ENCODE data around the gene RIPK1. TPM values are rescaled to one million over a fixed set of nuclear protein-coding genes. Genes with fewer than 3 reads are reported as not detected.
"Not testable (repeated sequence)": the region's sequence is repeated elsewhere in the genome, so short reads cannot be mapped to it uniquely, and the experiment has no call there.

Gene RIPK1
- 18.8 TPM for polyA plus RNA-seq (2013, experiment 1 of 2)
- polyA plus RNA-seq (2013, experiment 2 of 2) = 19.8 TPM

GRCh38 chr6:3068329-3069214 lies at the start of gene RIPK1:
Gene RIPK1, plus strand, starts transcription at chr6:3068494. Its CDS starts 8,330 bp downstream, at chr6:3076824.
- H3K23ac ChIP-seq (ENCODE audit: low read length) = no peak within 1 kb of the TSS
- peak within 1 kb of the TSS; percentile 60 for H3K4ac ChIP-seq (ENCODE audit: low read depth, low read length)
- WGBS (ENCODE audit: extremely low coverage, insufficient coverage, low lambda C conversion rate) = no CpG with 5 or more reads among the region's 112 CpGs
- H3K36me3 ChIP-seq (ENCODE audit: control insufficient read depth, insufficient read depth, low read length) = no peaks in the 10 kb centered on the region
- peak within 1 kb of the TSS; percentile 94 for H3K56ac ChIP-seq (ENCODE audit: low read length)
- H3K18ac ChIP-seq (ENCODE audit: low read length) = peak within 1 kb of the TSS; percentile 97
- H3K4me1 ChIP-seq (ENCODE audit: control insufficient read depth, low read depth, low read length) = no peaks in the 10 kb centered on the region
- H2AK5ac ChIP-seq (ENCODE audit: low read length) = no peak within 1 kb of the TSS
- H3K79me1 ChIP-seq (ENCODE audit: low read length) = peaks cover 6% of the 10 kb centered on the region
- peak within 1 kb of the TSS; percentile 59 for H4K8ac ChIP-seq (ENCODE audit: low read depth, low read length)
- peak within 1 kb of the TSS; percentile 42 for H4K5ac ChIP-seq (ENCODE audit: low read length)
- H3K9ac ChIP-seq (ENCODE audit: low read length) = peak within 1 kb of the TSS; percentile 92
- no peaks in the 10 kb centered on the region for H3K27me3 ChIP-seq (ENCODE audit: insufficient read depth, low read length, poor library complexity)
- peak within 1 kb of the TSS; percentile 69 for H3K4me3 ChIP-seq (ENCODE audit: low read length)
- H2BK15ac ChIP-seq (replicated peaks; ENCODE audit: low read depth) = no peak within 1 kb of the TSS
- peaks cover 19% of the 10 kb centered on the region for H3K79me2 ChIP-seq (ENCODE audit: control insufficient read depth, insufficient read depth, low read length)
- peak within 1 kb of the TSS; percentile 91 for H3K4me2 ChIP-seq (ENCODE audit: low read length)
- peak; percentile 90 for DNase-seq
- peak within 1 kb of the TSS; percentile 39 for H2BK5ac ChIP-seq (ENCODE audit: low read length)
- peak within 1 kb of the TSS; percentile 88 for H2BK120ac ChIP-seq (ENCODE audit: low read depth, low read length)
- peak within 1 kb of the TSS; percentile 92 for H3K27ac ChIP-seq (ENCODE audit: low read depth, low read length)

GRCh38 chr6:3019065-3019464 lies 49.2 kb upstream of the RIPK1 start:
- no peak overlapping the region for H4K8ac ChIP-seq (ENCODE audit: low read depth, low read length)
- H3K9ac ChIP-seq (ENCODE audit: low read length) = no peak overlapping the region
- H3K4ac ChIP-seq (ENCODE audit: low read depth, low read length) = no peak overlapping the region
- no peak overlapping the region for H2BK5ac ChIP-seq (ENCODE audit: low read length)
- H3K36me3 ChIP-seq (ENCODE audit: control insufficient read depth, insufficient read depth, low read length) = peaks cover 13% of the 10 kb centered on the region
- no peak overlapping the region for H4K5ac ChIP-seq (ENCODE audit: low read length)
- H3K27ac ChIP-seq (ENCODE audit: low read depth, low read length) = no peak overlapping the region
- no peak overlapping the region for H3K4me2 ChIP-seq (ENCODE audit: low read length)
- peaks cover 9% of the 10 kb centered on the region for H3K4me1 ChIP-seq (ENCODE audit: control insufficient read depth, low read depth, low read length)
- H2AK5ac ChIP-seq (ENCODE audit: low read length) = no peak overlapping the region
- no peak overlapping the region for H3K4me3 ChIP-seq (ENCODE audit: low read length)
- H3K56ac ChIP-seq (ENCODE audit: low read length) = no peak overlapping the region
- DNase-seq = no peak
- no peaks in the 10 kb centered on the region for H3K79me2 ChIP-seq (ENCODE audit: control insufficient read depth, insufficient read depth, low read length)
- no peaks in the 10 kb centered on the region for H3K79me1 ChIP-seq (ENCODE audit: low read length)
- no peaks in the 10 kb centered on the region for H3K27me3 ChIP-seq (ENCODE audit: insufficient read depth, low read length, poor library complexity)
- H3K23ac ChIP-seq (ENCODE audit: low read length) = no peak overlapping the region
- H2BK120ac ChIP-seq (ENCODE audit: low read depth, low read length) = no peak overlapping the region
- no peak overlapping the region for H2BK15ac ChIP-seq (replicated peaks; ENCODE audit: low read depth)
- no CpG with 5 or more reads among the region's 1 CpG for WGBS (ENCODE audit: extremely low coverage, insufficient coverage, low lambda C conversion rate)
- no peak overlapping the region for H3K18ac ChIP-seq (ENCODE audit: low read length)

GRCh38 chr6:3019749-3020320 lies 48.5 kb upstream of the RIPK1 start:
- Histone ChIP-seq H2BK120ac (ENCODE audit: low read depth, low read length) (no peak overlapping the region), H3K27me3 (ENCODE audit: insufficient read depth, low read length, poor library complexity) (no peaks in the 10 kb centered on the region), H4K5ac (ENCODE audit: low read length) (no peak overlapping the region), H2BK15ac (replicated peaks; ENCODE audit: low read depth) (no peak overlapping the region), H3K27ac (ENCODE audit: low read depth, low read length) (no peak overlapping the region), H3K79me2 (ENCODE audit: control insufficient read depth, insufficient read depth, low read length) (no peaks in the 10 kb centered on the region), H3K4me3 (ENCODE audit: low read length) (no peak overlapping the region), H3K56ac (ENCODE audit: low read length) (no peak overlapping the region), H3K79me1 (ENCODE audit: low read length) (no peaks in the 10 kb centered on the region), H3K9ac (ENCODE audit: low read length) (no peak overlapping the region), H3K23ac (ENCODE audit: low read length) (no peak overlapping the region), H3K18ac (ENCODE audit: low read length) (no peak overlapping the region), H4K8ac (ENCODE audit: low read depth, low read length) (no peak overlapping the region), H2AK5ac (ENCODE audit: low read length) (no peak overlapping the region), H3K4me1 (ENCODE audit: control insufficient read depth, low read depth, low read length) (peaks cover 9% of the 10 kb centered on the region), H2BK5ac (ENCODE audit: low read length) (no peak overlapping the region), H3K4ac (ENCODE audit: low read depth, low read length) (no peak overlapping the region), H3K36me3 (ENCODE audit: control insufficient read depth, insufficient read depth, low read length) (peaks cover 10% of the 10 kb centered on the region), H3K4me2 (ENCODE audit: low read length) (no peak overlapping the region)
- WGBS (ENCODE audit: extremely low coverage, insufficient coverage, low lambda C conversion rate) = no CpG with 5 or more reads among the region's 6 CpGs
- no peak for DNase-seq

- no CpG with 5 or more reads among the region's 2 CpGs for WGBS (ENCODE audit: extremely low coverage, insufficient coverage, low lambda C conversion rate)
- H3K4me1 ChIP-seq (ENCODE audit: control insufficient read depth, low read depth, low read length); H2BK5ac ChIP-seq (ENCODE audit: low read length); H2BK15ac ChIP-seq (replicated peaks; ENCODE audit: low read depth); H2BK120ac ChIP-seq (ENCODE audit: low read depth, low read length); H3K9ac ChIP-seq (ENCODE audit: low read length); H2AK5ac ChIP-seq (ENCODE audit: low read length); H3K4ac ChIP-seq (ENCODE audit: low read depth, low read length); H3K27me3 ChIP-seq (ENCODE audit: insufficient read depth, low read length, poor library complexity); H4K5ac ChIP-seq (ENCODE audit: low read length); H3K79me2 ChIP-seq (ENCODE audit: control insufficient read depth, insufficient read depth, low read length); H3K56ac ChIP-seq (ENCODE audit: low read length); H3K4me3 ChIP-seq (ENCODE audit: low read length); H3K4me2 ChIP-seq (ENCODE audit: low read length); H3K79me1 ChIP-seq (ENCODE audit: low read length); H4K8ac ChIP-seq (ENCODE audit: low read depth, low read length); DNase-seq; H3K27ac ChIP-seq (ENCODE audit: low read depth, low read length); H3K36me3 ChIP-seq (ENCODE audit: control insufficient read depth, insufficient read depth, low read length); H3K18ac ChIP-seq (ENCODE audit: low read length); H3K23ac ChIP-seq (ENCODE audit: low read length): not testable (repeated sequence)
Measured at GRCh38 chr6:3020976-3021598, 47.2 kb upstream of the RIPK1 start.

- no CpG with 5 or more reads among the region's 26 CpGs for WGBS (ENCODE audit: extremely low coverage, insufficient coverage, low lambda C conversion rate)
Measured at GRCh38 chr6:3022765-3023662, 45.3 kb upstream of the RIPK1 start.

More at GRCh38 chr6:3022765-3023662, 45.3 kb upstream of the RIPK1 start:
- Histone ChIP-seq H2BK120ac (ENCODE audit: low read depth, low read length) (no peak overlapping the region), H4K8ac (ENCODE audit: low read depth, low read length) (no peak overlapping the region), H3K4me2 (ENCODE audit: low read length) (no peak overlapping the region), H3K79me1 (ENCODE audit: low read length) (no peaks in the 10 kb centered on the region), H3K27ac (ENCODE audit: low read depth, low read length) (no peak overlapping the region), H3K9ac (ENCODE audit: low read length) (peak overlapping the region; percentile 9), H3K36me3 (ENCODE audit: control insufficient read depth, insufficient read depth, low read length) (peaks cover 2% of the 10 kb centered on the region), H3K4ac (ENCODE audit: low read depth, low read length) (no peak overlapping the region), H3K18ac (ENCODE audit: low read length) (peak overlapping the region; percentile 31), H4K5ac (ENCODE audit: low read length) (no peak overlapping the region), H3K4me1 (ENCODE audit: control insufficient read depth, low read depth, low read length) (peaks cover 9% of the 10 kb centered on the region), H3K23ac (ENCODE audit: low read length) (no peak overlapping the region), H2AK5ac (ENCODE audit: low read length) (peak overlapping the region; percentile 53), H2BK5ac (ENCODE audit: low read length) (peak overlapping the region; percentile 48), H2BK15ac (replicated peaks; ENCODE audit: low read depth) (no peak overlapping the region), H3K4me3 (ENCODE audit: low read length) (no peak overlapping the region), H3K79me2 (ENCODE audit: control insufficient read depth, insufficient read depth, low read length) (no peaks in the 10 kb centered on the region), H3K56ac (ENCODE audit: low read length) (peak overlapping the region; percentile 63), H3K27me3 (ENCODE audit: insufficient read depth, low read length, poor library complexity) (no peaks in the 10 kb centered on the region)
- DNase-seq = peak; percentile 62
